NCI-H2196 treated with DMSO at 0.1 percent for 48 hours (cell line): ENCODE results near the gene MVK.
A peak's percentile ranks its signal among the peaks of the same experiment; 100 is the strongest.

Source experiments
- DNase-seq: peaks from one replicate; lab custom pipeline; 2025; ENCODE audit not compliant: unreplicated experiment; lab: John Stamatoyannopoulos, UW

The MVK gene

DNA sequence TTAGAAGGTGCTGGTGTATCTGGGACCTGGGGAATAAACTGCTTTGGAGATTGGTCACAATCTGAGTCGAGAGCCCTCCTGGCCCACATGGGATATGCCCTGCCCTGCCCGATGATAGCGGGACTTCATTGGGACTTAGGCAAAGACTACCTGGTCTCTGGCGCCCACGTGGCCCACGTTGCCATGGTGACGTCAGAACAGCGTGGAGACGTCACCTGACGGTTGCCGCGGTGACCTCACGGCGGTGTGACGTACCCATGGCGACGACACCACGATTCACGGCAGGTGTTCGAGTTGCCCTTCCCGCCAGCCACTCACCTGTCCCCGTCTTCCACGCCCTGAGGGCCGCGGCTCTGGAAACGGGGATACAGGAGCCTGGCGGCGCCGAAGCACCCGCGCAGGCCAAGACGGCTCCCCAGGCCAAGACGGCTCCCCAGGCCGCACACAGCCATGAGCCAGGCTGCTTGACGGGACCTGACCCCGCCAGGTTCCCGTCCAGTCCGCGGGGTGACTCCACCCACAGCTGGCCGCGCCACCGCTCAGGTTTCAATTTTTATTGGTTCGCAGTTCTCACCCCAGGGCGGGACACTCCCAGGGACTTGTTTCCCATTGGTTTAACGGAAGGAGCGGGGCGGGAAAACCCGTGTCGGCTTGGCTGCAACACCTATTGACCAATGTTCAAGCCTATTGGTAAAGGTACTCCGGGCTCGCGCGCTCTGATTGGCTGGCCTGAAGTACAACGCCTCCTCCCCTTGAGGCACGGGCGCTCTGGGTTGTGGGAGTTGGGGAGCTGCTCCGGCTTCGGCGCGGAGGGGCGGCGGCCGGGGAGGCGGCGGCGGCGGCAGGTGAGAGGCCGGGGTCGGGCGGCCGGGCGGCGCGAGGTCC lies at the start of gene MVK, which contains the start of gene MMAB:
Gene MVK (plus strand): TSS at position 766 of the 885 bp plus-strand sequence. CDS start 1,029 bp downstream, outside the sequence.
Gene MMAB (minus strand): TSS at position 476 of the 885 bp plus-strand sequence. CDS start 24 bp downstream, at position 452.
- DNase-seq, result peak; percentile 99

DNA sequence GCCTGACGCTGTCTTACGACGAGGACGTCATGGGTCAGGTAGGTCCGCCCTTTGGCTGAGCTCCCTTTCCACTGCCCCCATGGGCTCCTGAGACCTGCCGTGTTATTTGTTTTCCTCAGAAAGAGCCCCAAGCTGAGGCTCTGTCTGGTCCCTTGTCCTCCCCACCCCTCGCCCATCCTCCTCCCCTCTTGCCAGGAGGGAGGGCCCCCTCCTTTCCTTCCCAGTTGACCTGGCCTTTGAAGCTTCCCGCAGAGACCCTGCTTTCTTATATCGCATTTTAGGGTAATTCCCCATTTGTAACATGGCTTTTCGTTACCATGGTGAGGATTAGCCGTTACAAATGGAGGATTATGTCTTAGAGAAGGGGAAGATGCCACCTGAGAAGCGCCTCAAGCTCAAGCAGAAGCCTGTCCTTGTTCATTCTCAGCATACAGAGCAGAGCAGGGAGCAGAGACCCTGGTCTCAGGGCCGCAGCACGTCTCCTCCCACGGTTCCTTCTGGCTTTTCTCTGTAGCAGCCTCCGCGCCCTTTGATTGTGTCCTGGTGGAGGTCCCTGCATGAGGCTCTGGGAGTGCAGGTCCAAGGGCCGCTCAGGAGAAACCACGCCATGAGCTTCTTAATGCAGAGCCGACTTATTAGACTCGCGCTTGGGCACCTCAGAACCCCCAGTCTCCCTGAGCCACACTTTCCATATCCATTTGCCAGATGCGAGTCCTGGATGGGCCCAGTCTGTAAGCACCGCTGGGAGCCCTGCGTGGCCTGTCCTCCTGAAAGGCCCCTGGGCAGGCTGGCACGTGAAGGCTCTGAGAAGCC lies 48.9 kb upstream of the MVK start:
- no peak for DNase-seq

DNA sequence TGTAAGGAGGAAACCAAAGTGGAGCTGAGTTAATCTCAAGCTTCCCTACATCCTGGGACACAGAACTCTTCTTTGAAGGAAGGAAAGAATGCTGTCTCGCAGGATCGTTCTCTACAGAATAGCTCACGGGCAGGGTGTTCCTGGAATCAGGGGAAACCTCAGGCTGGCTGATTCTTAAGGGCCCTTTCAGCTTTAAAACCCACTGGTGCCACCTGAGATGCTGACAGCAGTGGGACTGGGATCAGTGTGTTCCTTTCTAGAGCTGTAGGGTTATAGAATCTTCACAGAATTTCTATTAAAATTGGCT lies 48.4 kb upstream of the MVK start:
- no peak for DNase-seq

DNA sequence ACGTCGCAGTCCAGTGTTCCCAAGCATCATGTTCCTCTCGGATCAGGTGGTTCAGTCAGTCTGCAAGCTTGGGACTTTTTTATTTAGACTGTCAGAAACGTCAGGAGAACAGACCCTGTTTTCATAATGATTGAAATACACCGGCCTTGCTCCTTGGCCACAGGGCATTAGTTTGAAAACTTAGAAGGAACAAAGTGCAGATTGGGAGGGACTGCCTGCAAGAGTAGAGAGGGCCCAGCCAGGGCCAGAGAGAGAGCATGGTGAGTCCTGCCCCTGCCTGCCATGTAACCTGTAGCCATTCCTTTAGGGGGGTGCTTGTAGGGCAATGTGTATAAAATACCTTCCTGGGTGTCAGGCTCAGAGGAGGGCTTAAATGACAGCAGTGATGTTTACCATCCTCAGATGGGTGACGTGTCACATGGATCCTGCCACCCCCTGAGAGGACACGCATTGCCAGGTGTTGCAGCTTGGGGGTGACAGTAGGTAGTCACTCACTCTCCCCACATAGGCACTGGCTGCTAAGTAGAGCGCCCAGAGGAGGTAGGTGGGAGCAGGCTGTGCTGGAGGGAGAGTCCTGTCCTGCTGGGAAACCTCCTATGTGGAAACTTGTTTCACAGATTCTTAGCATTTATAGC lies 46.0 kb upstream of the MVK start:
- DNase-seq, result no peak

DNA sequence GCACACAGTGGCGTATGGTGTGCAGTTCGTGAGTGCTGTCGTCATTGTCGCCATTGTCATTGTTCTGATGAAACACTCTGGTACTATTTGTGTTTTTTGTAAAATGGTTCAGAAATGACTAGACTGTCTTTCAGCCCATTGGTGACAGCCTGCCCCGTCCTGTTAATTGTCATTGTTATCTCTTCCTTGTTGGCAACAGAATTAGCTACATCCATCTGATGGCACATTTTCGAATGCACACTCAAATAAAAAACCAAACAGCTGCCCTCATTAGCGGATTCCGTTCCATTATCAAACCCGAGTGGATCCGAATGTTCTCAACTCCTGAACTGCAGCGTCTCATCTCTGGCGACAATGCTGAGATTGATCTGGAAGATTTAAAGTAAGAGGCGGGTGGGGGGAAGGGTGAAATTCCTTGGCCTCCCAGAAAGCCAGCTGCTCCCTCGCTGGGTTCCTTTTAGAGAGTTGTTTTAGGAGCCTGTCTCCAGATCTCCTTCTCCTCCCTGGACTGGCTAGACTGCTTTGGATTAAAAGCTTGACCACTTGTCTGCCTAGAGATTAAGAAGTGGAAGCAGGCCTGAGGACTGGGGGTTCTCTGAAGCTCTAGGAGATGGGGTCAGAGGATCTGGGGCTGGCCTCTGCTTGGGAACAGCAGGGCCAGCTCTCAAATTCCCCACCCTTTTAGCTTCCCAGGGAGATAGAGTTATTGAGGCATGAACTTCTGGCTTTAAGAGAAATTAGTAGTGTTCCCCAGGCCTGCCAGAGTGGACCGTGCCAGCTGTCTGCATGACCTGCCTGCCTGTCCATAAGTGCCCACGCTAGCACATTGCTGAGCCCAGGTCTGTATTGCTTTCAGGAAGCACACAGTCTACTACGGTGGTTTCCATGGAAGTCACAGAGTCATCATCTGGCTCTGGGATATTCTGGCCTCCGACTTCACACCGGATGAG lies 43.6 kb upstream of the MVK start:
- no peak for DNase-seq

DNA sequence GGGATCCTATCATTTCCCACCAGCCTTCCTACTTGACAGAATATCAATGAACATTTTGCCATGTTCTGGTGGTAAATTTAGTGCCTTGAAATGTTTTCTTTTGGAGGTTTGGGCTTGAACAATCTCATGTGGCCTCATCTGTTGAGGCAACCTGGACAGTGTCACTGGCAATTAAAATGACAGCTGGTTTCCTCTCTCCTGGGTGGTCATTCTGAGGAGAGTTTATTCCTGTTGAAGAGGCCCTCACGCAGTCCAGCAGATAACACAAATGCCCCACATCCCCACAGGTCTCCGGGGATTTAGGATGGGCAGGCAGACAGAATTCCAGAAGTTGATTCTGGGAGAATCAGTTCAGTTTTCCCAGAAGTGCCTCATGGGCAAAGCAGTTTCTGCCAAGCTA lies 42.2 kb upstream of the MVK start:
- DNase-seq, result no peak

DNA sequence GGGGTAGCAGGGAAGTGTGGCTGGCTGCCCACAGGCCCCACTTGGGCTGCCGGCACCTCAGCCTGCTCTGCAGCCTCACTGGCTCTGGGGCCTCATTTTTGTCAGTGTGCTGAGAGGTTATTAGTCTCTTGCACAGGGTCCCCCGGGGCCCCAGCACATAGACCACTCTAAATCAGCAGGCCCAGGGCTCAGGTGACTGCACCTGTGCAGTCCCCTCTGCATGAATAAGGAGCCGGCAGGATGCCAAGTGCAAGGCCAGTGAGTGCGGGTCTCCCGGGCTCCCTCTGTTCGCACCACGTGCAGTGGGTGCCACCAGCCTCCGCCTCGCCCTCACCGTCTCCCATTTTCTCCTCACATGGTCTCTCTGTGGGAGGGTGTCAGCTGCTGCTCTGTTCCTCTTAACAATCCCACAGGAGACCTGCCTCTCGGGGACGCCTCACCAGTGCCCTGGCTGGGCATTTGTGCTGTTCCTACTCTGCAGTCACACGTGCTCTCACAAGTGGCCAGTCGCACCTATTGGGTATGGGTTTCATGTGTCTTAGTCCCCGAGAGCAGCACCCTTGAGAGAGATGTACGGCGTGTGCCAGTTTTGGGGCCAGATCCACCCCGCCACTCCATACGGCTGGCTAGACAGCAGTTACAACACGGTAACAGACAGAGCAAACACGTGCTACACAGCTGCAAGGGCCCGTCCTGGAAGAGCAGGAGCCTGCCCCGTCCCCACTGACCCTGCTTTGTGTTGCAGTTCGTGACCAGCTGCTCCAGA lies 40.7 kb upstream of the MVK start:
- no peak for DNase-seq

DNA sequence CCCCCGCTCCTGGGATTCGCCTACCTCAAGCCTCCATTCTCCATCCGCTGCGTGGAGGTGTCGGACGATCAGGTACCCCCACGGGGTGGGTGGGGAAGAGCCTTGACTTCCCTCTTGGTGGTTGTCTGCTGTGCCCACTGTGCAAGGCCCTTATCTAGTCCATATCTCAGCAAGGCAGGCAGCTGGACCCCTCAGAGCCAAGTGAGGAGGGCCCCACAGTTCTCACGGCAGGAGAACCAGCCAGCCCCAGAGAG lies 40.2 kb upstream of the MVK start:
- no peak for DNase-seq

DNA sequence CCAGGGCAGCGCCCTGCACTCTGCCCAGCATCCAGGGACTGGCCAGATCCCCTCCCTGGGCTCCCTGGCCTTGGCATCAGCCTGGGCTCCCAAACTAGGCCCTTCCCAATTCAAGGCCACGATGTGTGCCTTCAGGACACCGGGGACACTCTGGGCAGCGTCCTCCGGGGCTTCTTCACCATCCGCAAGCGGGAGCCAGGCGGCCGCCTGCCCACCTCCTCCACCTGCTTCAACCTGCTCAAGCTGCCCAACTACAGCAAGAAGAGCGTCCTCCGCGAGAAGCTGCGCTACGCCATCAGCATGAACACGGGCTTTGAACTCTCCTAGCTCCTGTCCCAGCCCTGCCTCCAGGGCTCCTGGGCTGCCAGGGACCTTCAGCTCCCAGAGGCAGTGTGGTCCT lies 39.1 kb upstream of the MVK start:
- no peak for DNase-seq

DNA sequence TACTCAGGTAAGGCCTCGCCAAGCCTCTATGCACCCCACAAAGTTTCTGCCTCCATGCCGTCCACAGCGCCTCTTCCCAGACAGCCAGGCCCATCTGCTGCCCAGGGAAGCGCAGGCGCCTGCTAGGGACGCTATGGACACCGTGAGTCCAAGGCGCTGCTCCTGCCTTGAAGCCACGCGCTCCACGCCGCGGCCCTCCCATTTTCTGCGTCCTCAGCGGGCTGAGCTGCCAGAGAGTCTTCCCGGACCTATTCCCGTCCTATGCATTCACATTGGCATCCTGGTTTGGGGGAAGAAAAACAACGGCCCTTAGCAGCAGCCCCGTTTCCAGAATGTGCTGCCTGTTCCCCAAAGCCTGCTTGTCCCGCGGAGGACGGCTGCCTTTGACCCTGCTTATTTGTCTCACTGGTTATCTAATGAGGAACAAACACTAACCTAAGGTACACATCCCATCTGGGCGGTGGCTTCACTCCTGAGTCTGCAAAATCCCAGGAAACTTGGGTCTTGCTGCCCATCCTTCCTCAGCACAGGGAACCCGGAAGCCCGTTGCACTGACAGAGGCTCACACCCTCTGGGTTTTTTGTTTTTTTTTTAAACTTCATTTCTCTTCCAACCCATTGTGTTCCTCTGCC lies 38.2 kb upstream of the MVK start:
- DNase-seq, result no peak

DNA sequence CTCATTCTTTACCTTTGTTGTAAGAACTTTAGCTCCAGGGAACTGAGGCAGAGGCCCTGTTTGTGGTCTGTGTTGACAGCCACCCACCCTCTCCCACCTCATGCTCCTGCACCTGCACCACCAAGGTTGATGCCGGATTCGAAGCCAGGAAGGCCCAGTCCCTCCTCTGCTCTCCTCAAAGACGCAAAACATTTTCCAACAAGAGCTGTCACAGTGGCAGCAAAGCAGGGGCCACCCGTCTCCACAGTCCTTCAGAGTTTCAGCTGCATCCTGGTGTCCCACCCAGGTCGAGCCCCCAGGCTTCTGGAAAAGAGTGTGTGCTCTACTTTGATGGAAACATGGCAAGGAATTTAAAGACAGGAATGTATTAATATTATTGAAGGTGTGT lies 37.7 kb upstream of the MVK start:
- no peak for DNase-seq

DNA sequence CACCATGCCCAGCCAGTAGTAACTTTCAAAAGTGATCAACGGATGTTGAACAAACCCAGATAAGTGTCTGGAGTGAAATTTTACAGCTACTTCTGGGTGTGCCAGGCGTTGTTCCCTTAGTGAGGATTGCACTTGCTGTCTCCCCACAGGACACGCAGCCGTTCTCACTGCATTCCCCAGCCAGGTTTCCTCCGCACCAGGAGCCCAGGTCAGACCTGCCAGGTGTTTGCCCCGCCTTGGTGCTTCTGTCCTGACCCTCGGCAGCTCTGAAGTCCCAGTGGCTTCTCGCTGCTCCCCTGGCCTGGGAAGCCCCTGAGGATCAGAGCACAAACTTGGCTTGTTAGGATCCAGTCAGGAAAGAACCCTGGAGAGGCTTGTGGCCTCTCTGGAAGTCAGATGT lies 36.5 kb upstream of the MVK start:
- no peak for DNase-seq

DNA sequence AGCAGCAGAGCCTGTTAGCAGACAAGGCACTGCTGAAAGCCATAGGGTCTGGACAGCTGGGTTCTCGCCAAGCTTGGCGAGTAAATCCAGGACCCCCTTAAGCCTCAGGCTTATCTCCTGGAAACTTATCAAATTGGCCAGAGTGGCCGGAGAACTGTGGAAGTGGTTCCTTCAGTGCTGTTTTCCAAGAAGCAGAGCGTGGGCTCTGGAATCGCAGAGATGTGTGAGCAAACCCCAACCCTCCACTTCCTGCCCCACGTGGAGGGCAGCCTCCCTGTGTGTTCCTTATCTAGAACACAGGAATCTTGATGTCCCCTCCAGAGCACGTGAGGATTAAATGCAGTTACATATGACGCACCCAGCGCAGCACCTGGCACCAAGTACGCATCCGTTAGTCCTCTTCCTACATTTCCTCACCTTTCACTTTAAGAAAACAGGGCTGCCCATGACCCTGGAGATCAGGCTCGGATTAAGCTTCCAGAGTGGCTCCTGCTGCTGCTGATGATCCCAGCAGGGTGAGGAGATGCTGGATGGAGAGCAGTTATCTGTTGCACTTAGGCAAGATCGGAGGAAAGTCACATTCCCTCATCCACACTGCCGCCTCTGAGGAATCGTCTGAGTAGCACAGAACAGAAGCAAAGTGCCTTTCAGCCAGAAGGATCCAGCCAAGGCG lies 35.3 kb upstream of the MVK start:
- no peak for DNase-seq

DNA sequence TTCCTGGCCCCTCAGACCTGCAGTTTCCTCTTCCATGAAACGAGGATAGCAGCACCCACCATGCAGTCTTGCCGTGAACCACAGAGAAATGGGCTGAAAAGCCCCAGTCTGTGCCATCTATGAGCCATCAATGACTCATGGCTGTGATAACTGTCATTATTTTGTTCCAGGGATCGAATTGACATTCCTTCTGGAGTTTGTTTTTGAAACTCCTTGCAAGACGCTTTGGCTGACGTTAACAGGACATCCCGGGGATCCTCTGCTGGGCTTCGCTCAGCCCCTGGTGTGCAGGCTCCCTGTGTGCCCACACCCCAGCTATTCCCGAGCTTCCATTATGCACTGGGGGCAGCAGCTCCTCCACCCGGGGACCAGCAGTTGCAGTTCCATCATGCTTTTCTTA lies 34.1 kb upstream of the MVK start:
- no peak for DNase-seq

DNA sequence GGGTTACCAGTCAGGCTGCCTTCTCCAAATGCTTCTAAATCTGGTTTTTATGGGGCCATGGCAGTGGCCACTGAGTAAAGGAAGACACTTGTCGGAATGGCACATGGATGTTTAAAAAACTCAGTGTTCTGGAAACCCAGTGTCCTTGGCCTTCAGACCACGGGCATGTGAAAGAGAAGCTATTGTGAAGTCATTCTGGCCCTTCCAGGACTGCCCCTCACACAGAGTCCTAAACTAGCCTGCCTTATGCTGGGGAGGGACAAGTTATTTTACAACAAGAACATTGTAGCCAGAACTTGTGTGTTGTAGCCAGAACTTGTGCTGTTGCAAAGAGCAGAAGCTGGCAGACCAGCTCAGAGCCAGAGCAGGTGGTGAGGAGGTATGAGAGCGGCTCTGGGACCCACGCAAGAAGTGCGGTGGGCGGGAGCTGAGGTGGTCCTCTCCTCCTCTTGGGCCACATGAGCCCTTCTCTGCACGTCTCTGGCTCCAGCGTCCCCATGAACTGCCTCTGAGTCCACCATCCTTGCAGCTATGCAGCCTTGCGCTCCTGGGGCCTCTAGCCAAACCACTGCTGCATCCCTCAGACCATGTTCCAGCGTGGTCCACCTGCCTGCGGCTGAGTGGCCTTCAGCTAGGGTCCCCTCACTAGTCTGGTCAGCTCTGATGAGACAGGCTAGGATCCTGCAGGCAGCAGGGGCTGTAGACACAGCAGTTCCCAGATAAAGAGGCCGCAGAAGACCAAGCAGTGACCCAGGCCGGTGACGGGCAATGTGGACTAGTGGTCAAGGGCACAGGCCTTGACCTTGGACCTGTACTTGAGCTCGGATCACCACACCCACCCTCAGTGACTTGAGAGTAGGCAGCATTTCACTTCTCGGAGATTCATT lies 32.8 kb upstream of the MVK start:
- no peak for DNase-seq

DNA sequence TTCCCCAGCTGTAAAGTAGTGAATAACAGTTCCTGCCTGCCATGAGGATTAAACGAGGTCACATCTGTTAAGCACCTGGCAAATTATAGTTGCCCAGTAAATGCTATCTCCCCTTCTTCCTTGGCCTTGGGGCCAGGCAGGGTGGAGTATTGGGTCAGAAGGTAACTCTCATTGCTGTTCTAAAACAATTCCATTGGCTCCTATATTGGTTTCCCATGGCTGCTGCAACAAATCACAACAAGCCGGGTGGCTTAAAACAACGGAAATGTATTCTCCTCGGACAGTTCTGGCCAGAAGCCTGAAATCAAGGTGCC lies 32.2 kb upstream of the MVK start:
- DNase-seq, result no peak

DNA sequence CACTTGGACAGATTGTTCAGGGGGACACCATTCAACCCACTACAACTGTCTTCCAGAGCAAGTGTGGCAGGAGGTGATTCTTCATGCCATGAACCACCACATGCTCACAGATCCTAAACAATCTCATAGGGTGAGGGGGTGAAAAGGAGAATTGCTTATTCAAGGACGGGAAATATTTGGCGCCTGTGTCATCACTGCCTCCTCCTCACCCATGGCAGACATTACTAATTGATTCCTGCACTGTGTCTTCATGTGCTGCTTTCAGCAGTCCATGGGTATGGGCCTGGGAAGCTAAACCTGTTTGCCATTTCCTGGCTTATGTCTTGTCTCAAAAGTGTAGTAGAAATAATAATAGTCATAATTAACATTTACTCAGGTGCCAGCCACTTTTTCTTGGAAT lies 31.6 kb upstream of the MVK start:
- DNase-seq, result no peak

DNA sequence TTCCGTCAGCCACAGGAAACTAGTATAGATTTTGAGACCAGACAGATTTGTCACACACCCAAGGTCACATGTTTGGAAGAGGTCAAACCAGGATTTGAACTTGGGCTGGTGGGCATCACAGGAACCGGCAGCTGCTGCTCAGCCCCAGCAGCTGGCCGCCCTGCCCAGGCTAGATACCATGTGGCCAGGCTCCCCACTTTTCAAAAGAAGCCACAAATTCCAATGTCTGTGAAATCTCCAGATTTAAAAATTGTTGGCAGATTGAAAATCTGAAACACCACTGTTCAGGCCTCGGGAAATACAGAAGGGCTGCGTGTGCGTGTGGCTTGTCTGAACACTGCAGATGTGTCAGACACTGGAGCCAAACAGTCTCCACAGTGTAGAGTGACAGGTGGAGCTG lies 30.7 kb upstream of the MVK start:
- no peak for DNase-seq
